ENCODE measurements around the gene ACTN4. TPM values are rescaled to one million over a fixed set of nuclear protein-coding genes. Genes with fewer than 3 reads are reported as not detected.

The ACTN4 gene
- total and polyA plus RNA-seq, 2 of the 4 experiments (the other 2 are of a cell fraction): 541 to 659 TPM

DNA sequence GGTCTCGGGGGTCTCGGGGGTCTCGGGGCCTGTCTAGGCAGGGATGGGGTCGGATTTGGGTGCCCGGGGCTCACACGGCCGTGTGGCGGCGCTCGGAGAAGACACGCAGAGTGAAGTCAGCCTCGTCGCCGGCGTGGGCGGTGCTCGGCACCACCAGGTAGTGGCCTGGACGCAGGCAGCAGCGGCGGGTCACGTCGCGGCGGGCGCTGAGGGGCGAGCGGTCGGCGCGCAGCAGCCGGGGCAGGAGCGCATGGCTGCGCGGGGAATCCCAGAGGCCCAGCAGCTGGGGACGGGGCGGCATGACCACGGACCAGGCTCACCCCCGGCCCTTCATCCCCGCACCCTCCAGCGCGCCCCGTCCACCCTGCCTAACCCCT, 88.6 kb downstream of the ACTN4 start:
- Histone ChIP-seq H4K5ac (ENCODE audit: low read depth, low read length) (peak overlapping the region; percentile 30; the same call in 1 of the 2 replicates), H4K91ac (ENCODE audit: insufficient read depth, low read depth, low read length) (no peak overlapping the region), H3K9ac (ENCODE audit: low read depth, low read length) (no peak overlapping the region), H2AFZ (replicated peaks; ENCODE audit: low read length, poor library complexity) (peak overlapping the region; percentile 89), H4K8ac (ENCODE audit: low read depth in 2 of 2, low read length in 2 of 2) (no peak overlapping the region), H3K4ac (ENCODE audit: low read depth, low read length) (no peak overlapping the region; the same call in 1 of the 2 replicates), H3K14ac (replicated peaks; ENCODE audit: low read depth, low read length) (no peak overlapping the region), H3K27ac (ENCODE audit: insufficient read depth, low read length) (no peak overlapping the region), H2BK5ac (ENCODE audit: low read depth, low read length, poor library complexity, severe bottlenecking) (no peak overlapping the region), H2AK9ac (replicated peaks; ENCODE audit: low read depth, low read length, poor library complexity) (no peak overlapping the region), H3K4me1 (ENCODE audit: control insufficient read depth, insufficient read depth, low read length) (peaks cover 13% of the 10 kb centered on the region), H4K20me1 (ENCODE audit: insufficient read depth, low read length) (peaks cover 23% of the 10 kb centered on the region), H3K56ac (ENCODE audit: extremely low read depth, insufficient read depth, low read length) (no peak overlapping the region), H3K36me3 (ENCODE audit: control insufficient read depth, insufficient read depth, low read length) (peaks cover 10% of the 10 kb centered on the region), H2BK20ac (ENCODE audit: low read depth, low read length) (no peak overlapping the region), H3K9me1 (ENCODE audit: insufficient read depth, low read length) (0 out of 2 replicates have a peak, but pooled peaks cover 3% of the 10 kb centered on the region), H2BK15ac (ENCODE audit: low read depth, low read length) (no peak overlapping the region), H3K27me3 (ENCODE audit: control insufficient read depth, insufficient read depth, low read length) (no peaks in the 10 kb centered on the region), H3K4me2 (ENCODE audit: low read depth, low read length) (peak overlapping the region; percentile 68), H2AK5ac (ENCODE audit: low read depth, low read length) (no peak overlapping the region; the same call in 1 of the 2 replicates), H2BK120ac (ENCODE audit: low read depth, low read length) (no peak overlapping the region), H3K4me3 (ENCODE audit: insufficient read depth, low read depth, low read length) (peak overlapping the region; percentile 47), H3K23ac (ENCODE audit: low read depth, low read length) (no peak overlapping the region), H3K18ac (ENCODE audit: low read depth, low read length) (no peak overlapping the region), H3K9me3 (ENCODE audit: control insufficient read depth, insufficient read depth, low read length) (no peaks in the 10 kb centered on the region), H3K79me1 (ENCODE audit: low read depth in 1 of 2, low read length in 2 of 2) (peaks cover 0 to 8% of the 10 kb centered on the region in 2 experiments; a peak in 1 of 4 replicates)
- intact Hi-C loops (cut with micrococcal nuclease) (no loop called here), dilution Hi-C loops (cut with HindIII; ENCODE audit: low sequenced_read_pairs, unreplicated experiment) (no loop called here), in situ Hi-C loops (cut with MboI; ENCODE audit: low sequenced_read_pairs) (loop anchor here (25.0 kb wide), 1 partner anchor 176 kb away; the partner anchor contains the start of gene CCER2)
- WGBS, 2 experiments (ENCODE audit: extremely low coverage in 2 of 2, insufficient read length in 1 of 2): 2% methylated on average over 12 of the region's 42 CpGs; no CpG with 5 or more reads in 1 of the 2 experiments
- CTCF ChIA-PET: no interaction called here
- ATAC-seq (ENCODE audit: low read depth): peak; percentile 8
- no peak for DNase-seq
- BruUV-seq (replicated peaks): no TSS peak
- POLR2A ChIA-PET (ENCODE audit: unreplicated experiment): no interaction called here
- peak; percentile 30; the same call in 1 of the 2 replicates for TF ChIP-seq MXI1 (IDR thresholded peaks at IDR 0.05; ENCODE audit: borderline replicate concordance, low read depth, low read length)
- TF ChIP-seq FOS (IDR thresholded peaks at IDR 0.05; ENCODE audit: low read depth, low read length): no peak

All from IMR-90 (cell line).